Esophagus squamous epithelium (tissue), 5 donors: ENCODE data around the gene NID1. TPM values are rescaled to one million over a fixed set of nuclear protein-coding genes. Genes with fewer than 3 reads are reported as not detected.
"Not testable (repeated sequence)": the region's sequence is repeated elsewhere in the genome, so short reads cannot be mapped to it uniquely, and the experiment has no call there.

Experiments
- DNase-seq: peaks from one replicate; lab custom pipeline; 2025; lab: John Stamatoyannopoulos, UW
- H3K27ac ChIP-seq, 4 donors: fragments of 200-600 bp; sonication (generic); one replicate each; pipeline ENCODE4 v1.5.1; 2016 to 2019; ENCODE audit warnings: mild to moderate bottlenecking in 1 of 4
- H3K27me3 ChIP-seq, 4 donors: fragments of 200-600 bp; sonication (generic); 1 replicate in 3 of 4; 2 replicates in 1 of 4; pipeline versions ENCODE4 v1.5.1 to v1.6.0; 2017 to 2021; ENCODE audit warnings: antibody characterized with exemption in 1 of 4
- H3K36me3 ChIP-seq, 3 donors: fragments of 200-600 bp; sonication (generic); one replicate each; pipeline ENCODE4 v1.5.1; 2016 to 2019
- H3K4me1 ChIP-seq, 3 donors: fragments of 200-600 bp; sonication (generic); one replicate each; pipeline ENCODE4 v1.5.1; 2017 to 2019
- H3K4me3 ChIP-seq, 4 donors: fragments of 200-600 bp; sonication (generic); 1 replicate in 3 of 4; 2 replicates in 1 of 4; pipeline ENCODE4 v1.5.1; 2016 to 2019; ENCODE audit warnings: mild to moderate bottlenecking in 2 of 4, moderate library complexity in 1 of 4
- H3K9me3 ChIP-seq, 3 donors: fragments of 200-600 bp; sonication (generic); one replicate each; pipeline ENCODE4 v1.5.1; 2016 to 2019
- POLR2A ChIP-seq, 4 donors: fragments of 450-650 bp; IDR thresholded peaks; one replicate each; pipeline ENCODE4 v1.6.1; 2017; ENCODE audit warnings: antibody characterized with exemption in 4 of 4, mild to moderate bottlenecking in 4 of 4, moderate library complexity in 3 of 4
- WGBS, 2 donors: methylation state at CpG; one replicate each; pipeline ENCODE4 v1.1.5; 2018; 5-methylcytosine and 5-hydroxymethylcytosine counted together
- intact Hi-C: fragments of 100-400 bp; cut with DNase I; formaldehyde crosslinking; loops from one replicate; pipeline ENCODE4 v1.15.0; 2022
- total RNA-seq, 4 donors: library from RNA; depleted of rRNA; stranded (reverse); fragments of >200 nt; gene quantifications; one replicate each; pipeline ENCODE4 v1.1.0, GENCODE V29; 2016
- TF ChIP-seq, protein P1 (sequence below), 6 experiments: fragments of 450-650 bp in 4 of 6; fragments of 200-600 bp in 2 of 6; sonication (generic) in 2 of 6; IDR thresholded peaks; one replicate each; pipeline ENCODE4 v1.5.1; 2016 to 2019; ENCODE audit warnings: antibody characterized with exemption in 6 of 6, mild to moderate bottlenecking in 4 of 6, moderate library complexity in 4 of 6
- donor health status: DM: yes; HTN: yes; CAD: no.

Gene NID1
- total RNA-seq, 4 donors from 2014 or later = 3.6 to 120 (median 28.5) TPM

- Histone ChIP-seq H3K36me3 (peaks cover 0 to 40% (median 0%) of the 10 kb centered on the region in 3 donors), H3K4me1 (peaks cover 8 to 19% (median 13%) of the 10 kb centered on the region in 3 donors), H3K27me3 (no peaks in the 10 kb centered on the region), H3K9me3 (peaks cover 0 to 4% (median 0%) of the 10 kb centered on the region in 3 donors), H3K27ac (peak overlapping the region in 3 of 4 donors; percentile 11 to 42 (median 13)), H3K4me3 (no peak overlapping the region)
- 91 to 100% methylated on average over 1 of the region's 1 CpG for WGBS, 2 donors
- no peak for TF ChIP-seq POLR2A (IDR thresholded peaks at IDR 0.05)
- TF ChIP-seq, protein P1, sequence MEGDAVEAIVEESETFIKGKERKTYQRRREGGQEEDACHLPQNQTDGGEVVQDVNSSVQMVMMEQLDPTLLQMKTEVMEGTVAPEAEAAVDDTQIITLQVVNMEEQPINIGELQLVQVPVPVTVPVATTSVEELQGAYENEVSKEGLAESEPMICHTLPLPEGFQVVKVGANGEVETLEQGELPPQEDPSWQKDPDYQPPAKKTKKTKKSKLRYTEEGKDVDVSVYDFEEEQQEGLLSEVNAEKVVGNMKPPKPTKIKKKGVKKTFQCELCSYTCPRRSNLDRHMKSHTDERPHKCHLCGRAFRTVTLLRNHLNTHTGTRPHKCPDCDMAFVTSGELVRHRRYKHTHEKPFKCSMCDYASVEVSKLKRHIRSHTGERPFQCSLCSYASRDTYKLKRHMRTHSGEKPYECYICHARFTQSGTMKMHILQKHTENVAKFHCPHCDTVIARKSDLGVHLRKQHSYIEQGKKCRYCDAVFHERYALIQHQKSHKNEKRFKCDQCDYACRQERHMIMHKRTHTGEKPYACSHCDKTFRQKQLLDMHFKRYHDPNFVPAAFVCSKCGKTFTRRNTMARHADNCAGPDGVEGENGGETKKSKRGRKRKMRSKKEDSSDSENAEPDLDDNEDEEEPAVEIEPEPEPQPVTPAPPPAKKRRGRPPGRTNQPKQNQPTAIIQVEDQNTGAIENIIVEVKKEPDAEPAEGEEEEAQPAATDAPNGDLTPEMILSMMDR (IDR thresholded peaks at IDR 0.05) = no peak
- intact Hi-C loops = loop anchor here (5.0 kb wide), 1 partner anchor 107 kb away; the partner anchor contains the start of gene LYST
- DNase-seq = no peak
These were observed 90.3 kb downstream of the NID1 start for GRCh38 chr1:235974616-235975015.

DNA sequence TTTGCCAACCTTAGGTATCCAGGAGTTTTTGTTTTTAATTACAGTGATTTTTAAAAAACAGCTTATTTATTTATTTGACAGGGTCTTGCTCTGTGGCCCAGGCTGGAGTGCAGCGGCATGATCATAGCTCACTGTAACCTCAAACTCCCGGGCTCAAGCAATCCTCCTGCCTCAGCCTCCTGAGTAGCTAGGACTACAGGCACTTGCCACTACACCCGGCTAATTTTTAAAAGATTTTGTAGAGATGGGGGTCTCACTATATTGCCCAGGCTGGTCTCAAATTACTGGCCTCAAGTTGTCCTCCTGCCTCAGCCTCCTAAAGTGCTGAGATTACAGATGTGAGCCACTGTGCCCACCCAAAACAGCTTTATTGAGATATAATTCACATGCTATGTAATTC, 92.2 kb downstream of the NID1 start:
- H3K27ac ChIP-seq = peak overlapping the region; percentile 78 to 94 (median 92)
- DNase-seq, H3K27me3 ChIP-seq, H3K9me3 ChIP-seq, H3K4me3 ChIP-seq: not testable (repeated sequence)
- H3K4me1 ChIP-seq = peaks cover 8 to 19% (median 13%) of the 10 kb centered on the region in 3 donors
- 85 to 87% methylated on average over 3 of the region's 3 CpGs for WGBS, 2 donors
- H3K36me3 ChIP-seq = peaks cover 0 to 21% (median 0%) of the 10 kb centered on the region in 3 donors
- intact Hi-C loops = loop anchor here (5.0 kb wide), 1 partner anchor 105 kb away; the partner anchor contains the start of gene LYST

GRCh38 chr1:235972311-235972689, 92.6 kb downstream of the NID1 start:
- H3K4me3 ChIP-seq = peak overlapping the region; percentile 14 to 61 (median 38)
- peaks cover 0 to 17% (median 0%) of the 10 kb centered on the region in 3 donors for H3K36me3 ChIP-seq
- no peak for DNase-seq
- H3K9me3 ChIP-seq = no peaks in the 10 kb centered on the region
- H3K27ac ChIP-seq = peak overlapping the region; percentile 78 to 94 (median 92)
- 40 to 41% methylated on average over 5 of the region's 5 CpGs for WGBS, 2 donors
- TF ChIP-seq, protein P1 (IDR thresholded peaks at IDR 0.05) = no peak
- no peak for TF ChIP-seq POLR2A (IDR thresholded peaks at IDR 0.05)
- H3K27me3 ChIP-seq = no peaks in the 10 kb centered on the region
- H3K4me1 ChIP-seq = peaks cover 8 to 19% (median 13%) of the 10 kb centered on the region in 3 donors
- intact Hi-C loops = loop anchor here (5.0 kb wide), 1 partner anchor 105 kb away; the partner anchor contains the start of gene LYST

DNA sequence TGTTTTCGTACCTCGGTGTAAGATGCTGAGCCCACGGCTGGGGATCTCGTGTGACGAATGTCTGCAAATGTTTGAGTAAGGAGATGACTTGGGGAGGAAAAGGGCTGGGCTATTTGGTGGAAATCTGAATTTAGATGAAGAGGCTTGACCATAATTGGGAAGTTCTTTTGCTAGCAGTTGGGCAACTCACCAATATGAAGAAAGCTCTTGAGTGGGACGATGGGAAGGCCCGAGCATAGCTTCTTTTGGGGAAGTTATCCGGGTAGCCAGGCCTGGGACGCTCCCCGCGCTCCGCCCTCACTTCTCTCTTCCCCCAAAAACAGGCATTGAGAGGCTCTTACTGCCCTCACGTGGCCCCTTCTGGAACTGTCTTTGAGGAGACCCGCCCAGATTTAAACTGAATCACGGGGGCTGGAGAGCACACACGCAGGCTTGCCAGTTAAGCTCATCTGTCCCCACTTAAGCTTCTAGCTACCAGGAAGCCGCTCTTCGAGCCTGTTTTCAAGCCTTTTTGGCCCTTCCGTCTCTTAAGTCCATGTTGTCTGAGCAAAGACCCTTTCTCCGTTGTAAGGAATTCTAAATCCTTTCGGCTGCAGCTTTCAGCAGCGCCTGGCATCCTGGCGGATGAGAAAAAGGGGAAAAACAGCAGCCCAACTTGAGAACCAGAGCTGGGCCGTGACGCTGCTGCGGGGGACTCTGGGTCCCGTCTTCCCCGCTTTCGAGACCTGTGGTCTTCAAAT, 93.1 kb downstream of the NID1 start:
- DNase-seq = peak; percentile 58
- Histone ChIP-seq H3K36me3 (peaks cover 0 to 11% (median 0%) of the 10 kb centered on the region in 3 donors), H3K27me3 (no peaks in the 10 kb centered on the region), H3K4me3 (peak overlapping the region; percentile 14 to 61 (median 38)), H3K27ac (peak overlapping the region; percentile 78 to 94 (median 92)), H3K9me3 (no peaks in the 10 kb centered on the region), H3K4me1 (peaks cover 8 to 19% (median 13%) of the 10 kb centered on the region in 3 donors)
- intact Hi-C loops = loop anchor here (5.0 kb wide), 1 partner anchor 104 kb away; the partner anchor contains the start of gene LYST
- peak in 2 of 4 donors; percentile 54 to 57 for TF ChIP-seq POLR2A (IDR thresholded peaks at IDR 0.05)
- TF ChIP-seq, protein P1 (IDR thresholded peaks at IDR 0.05) = peak; percentile 75 to 93 (median 89)
- WGBS, 2 donors = 7 to 11% methylated on average over 23 to 25 of the region's 29 CpGs

DNA sequence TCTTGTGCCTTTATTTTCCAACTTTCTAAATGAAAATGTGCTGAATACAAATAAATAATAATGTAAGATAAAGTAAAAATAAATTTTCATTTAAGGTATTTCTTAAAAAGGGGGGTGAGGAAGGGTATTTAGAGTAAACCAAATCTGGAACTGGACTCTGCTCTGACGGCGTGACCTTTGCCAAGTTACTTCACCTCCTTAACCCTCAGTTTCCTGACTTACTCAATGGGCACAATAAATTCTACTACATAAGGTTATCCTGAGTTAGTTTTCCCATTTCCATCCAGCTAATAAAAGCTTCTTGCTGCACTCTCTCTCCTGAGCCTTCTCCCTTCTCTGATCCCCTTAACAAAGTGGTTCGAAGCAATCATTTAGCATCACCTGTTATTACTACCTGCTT, 93.9 kb downstream of the NID1 start:
- no peaks in the 10 kb centered on the region for H3K9me3 ChIP-seq
- no peak for DNase-seq
- TF ChIP-seq POLR2A (IDR thresholded peaks at IDR 0.05) = no peak
- TF ChIP-seq, protein P1 (IDR thresholded peaks at IDR 0.05) = no peak
- peaks cover 0 to 5% (median 0%) of the 10 kb centered on the region in 3 donors for H3K36me3 ChIP-seq
- peak overlapping the region; percentile 78 to 94 (median 92) for H3K27ac ChIP-seq
- peak overlapping the region in 2 of 4 donors; percentile 39 to 61 for H3K4me3 ChIP-seq
- H3K27me3 ChIP-seq = no peaks in the 10 kb centered on the region
- 55 to 60% methylated on average over 3 of the region's 3 CpGs for WGBS, 2 donors
- intact Hi-C loops = loop anchor here (5.0 kb wide), 1 partner anchor 104 kb away; the partner anchor contains the start of gene LYST
- peaks cover 8 to 19% (median 13%) of the 10 kb centered on the region in 3 donors for H3K4me1 ChIP-seq
